GM21390 (cell line): Measurements from ENCODE around the gene MRPS18B.
"Not testable (repeated sequence)": the region's sequence is repeated elsewhere in the genome, so short reads cannot be mapped to it uniquely, and the experiment has no call there.

Experiments
- ATAC-seq: cut with Tn5 transposase; IDR thresholded peaks from one replicate; pipeline ENCODE4 v1.9.1; 2021; ENCODE audit not compliant: unreplicated experiment

MRPS18B gene

DNA sequence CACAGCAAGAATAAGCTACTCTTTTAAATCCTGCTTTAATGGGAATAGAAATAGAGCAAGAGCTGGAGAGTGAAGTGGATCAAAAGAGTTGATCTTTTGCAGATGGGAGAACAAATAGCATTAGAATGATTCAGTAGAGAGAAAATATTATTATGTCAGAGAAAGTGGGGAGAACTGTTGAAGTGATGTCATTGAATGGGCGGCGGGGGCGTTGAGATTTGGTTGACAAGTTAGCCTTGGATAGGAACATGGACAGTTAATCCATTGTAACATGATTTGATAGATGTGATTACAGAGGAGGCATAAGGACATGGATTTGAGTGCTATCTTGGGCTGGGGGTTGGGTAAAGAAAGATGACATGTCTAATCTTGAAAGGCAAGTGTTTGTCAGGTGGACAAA, 18.2 kb downstream of the MRPS18B start:
- ATAC-seq, result no peak

DNA sequence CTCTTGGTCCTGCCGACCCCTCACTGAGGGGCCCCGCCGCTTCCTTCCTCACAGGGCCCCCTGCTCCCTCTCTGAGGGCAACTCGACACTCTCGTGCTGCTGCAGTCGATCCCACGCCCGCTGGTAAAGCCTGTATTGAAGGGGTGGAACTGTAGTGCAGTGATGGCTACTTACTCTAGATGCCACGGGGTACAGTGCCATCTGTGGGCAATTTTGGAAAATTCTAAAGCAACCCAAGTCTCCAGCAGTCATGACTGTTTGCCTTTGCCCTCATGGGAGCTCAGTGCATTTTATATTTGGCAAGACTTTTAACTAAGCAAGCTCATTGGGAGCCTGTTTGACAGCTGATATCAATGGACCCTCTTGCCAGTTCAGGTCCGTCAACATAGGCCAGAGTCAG, 22.8 kb downstream of the MRPS18B start:
- ATAC-seq, result no peak

DNA sequence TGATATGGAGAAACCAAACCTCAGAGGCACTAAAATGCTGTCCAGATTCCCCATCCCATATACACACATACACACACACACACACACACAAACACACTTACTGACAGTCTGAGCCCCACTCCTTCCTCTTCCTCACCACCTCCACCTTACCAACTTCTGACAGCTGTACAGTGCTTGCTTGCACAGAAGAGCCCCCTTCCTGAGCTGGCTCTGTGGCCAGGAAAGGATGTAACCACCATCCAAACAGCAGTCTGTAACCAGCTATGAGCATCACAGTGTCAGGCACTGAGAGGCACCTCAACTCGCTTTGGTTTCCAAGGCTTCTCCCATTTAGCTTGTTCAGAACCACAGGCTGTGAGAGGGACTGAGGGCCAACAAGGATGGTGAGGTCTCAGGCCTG, 23.4 kb downstream of the MRPS18B start:
- ATAC-seq, result no peak

DNA sequence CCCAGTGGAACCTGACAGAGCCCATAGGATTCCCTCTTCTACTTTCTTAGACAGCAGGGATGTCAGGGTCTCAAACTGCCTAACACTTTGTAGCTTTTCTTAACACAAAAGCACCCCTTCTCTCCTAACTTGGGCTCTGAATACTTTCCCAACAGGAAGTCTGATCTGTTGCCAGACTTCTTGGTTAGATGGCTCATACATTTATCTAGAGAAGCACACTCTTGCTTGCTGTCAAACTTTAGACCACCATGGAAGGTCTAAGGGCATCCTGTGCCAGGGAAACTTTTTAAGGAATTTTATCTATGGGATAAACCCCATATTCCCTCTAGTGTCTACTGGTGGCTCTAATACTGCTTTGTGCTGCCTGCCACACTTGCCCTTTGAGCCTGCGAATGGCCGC, 26.0 kb downstream of the MRPS18B start:
- no peak for ATAC-seq

DNA sequence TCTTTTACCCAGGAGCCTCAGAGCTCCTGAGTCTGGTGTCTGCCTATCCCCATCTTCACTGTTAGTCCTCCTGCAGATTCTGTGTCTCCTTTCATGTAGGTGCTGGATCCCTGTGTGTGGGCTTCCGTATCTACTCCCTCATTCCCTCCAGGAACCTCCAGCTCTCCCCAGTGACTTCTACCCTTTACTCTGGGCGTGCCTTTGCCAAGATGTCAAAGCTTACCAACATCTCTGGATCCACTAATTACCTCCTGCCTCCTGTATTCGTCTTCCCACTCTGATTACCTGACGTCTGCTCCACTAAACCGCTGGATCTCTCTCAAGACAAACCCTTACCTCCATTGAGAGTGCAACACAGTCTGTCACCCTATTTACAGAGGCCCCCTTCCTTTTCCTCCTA, 27.1 kb downstream of the MRPS18B start:
- no peak for ATAC-seq

DNA sequence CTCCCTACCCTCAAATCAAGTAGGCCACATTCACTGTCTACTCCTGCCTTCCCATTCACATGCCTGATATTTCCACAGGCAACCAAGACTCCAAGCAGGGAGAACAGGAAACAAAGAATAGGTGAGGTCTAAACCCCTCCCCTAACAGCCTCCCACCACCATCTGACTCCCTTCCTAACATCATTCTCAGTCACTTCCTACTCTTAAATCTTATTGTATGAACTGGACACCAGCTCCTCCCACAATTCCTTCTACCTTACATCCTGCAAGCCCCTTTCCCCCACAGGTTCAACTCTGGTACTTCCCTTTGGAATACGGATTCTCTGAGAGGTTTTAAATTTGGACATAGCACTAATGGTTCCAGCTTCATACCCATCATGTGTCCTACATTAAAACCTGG, 28.3 kb downstream of the MRPS18B start:
- no peak for ATAC-seq

DNA sequence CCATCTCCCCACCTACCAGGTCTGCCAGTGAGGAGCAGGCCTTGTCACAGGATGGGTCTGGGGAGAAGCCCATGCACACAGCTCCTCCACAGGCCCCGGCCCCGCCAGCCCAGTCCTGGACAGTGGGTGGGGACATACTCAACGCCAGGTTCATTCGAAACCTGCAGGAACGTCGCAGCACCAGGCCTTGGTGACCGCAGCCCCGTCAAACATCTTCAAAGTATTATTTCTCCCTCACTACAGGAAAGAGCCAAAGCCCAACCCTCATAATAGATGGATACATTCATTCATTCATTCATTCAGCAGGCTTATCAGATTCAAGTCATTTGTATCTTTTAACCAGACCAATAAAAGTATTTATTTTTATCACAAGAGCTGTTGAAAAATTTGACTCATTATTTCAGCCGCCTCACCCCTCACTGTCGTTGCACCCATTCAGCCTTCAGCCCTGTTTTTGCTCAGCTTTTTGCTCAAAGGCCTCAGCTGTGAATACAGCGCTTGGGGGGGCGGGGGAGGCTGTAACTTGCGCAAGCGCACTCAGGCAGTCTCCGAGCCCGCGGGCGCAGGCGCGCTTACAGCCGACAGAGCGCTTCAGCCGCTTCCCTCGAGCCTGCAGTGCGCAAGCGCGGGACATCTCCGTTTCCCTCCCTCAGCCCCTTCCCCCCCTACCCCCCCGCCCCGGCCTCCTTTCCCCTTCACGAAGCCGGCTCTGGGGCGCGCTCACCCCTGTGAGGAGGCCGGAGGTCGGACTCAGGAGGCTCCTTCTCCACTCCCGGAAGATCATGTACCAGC, 29.0 kb downstream of the MRPS18B start, which contains the start of gene C6orf136:
TSS of gene C6orf136 (plus strand) at position 684 of the 792 bp plus-strand sequence. CDS start at position 783, 99 bp downstream.
- ATAC-seq, result peak; percentile 57

DNA sequence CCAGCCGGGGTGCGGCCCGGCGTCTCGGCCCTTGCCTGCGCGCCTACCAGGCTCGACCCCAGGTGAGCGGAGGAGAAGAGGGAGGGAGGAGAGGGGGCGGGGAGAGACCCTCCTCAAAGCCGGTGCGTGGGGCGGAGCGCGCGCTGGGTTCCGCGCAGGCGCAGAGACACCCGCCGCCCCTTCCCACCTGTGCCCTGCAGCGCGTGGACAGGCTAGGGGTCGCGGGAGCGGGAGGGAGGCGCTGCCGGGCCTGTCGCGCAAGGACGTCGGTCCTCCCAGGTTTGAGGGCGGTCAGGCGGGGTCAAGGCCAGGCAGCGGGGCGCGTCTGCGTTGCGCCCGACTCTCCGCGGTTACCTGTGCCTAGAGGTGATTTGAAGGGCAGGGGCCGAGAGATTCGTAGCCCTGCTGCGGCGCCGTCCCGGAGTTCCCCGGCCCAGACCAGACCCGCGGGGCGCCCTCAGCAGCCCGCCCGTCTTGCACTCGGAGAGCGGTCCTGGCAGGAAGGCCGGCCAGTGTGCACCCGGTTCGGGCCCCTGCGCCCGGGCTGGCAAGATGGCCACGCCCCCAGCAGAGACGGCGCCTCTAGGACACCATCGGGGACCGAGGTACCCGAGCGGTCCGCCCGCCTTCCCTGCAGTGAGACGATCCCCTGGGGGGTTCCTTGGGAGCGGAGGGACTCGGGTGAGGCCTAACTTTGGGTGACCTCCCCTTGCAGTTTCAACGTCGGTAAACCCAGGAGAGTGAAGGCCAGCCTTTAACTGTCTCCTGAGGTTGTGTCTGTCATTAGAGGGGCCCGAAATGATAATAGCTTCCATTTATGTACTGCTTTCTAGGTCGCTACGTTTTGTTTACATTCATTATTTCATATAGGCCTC, 29.8 kb downstream of the MRPS18B start:
- peak; percentile 65 for ATAC-seq

DNA sequence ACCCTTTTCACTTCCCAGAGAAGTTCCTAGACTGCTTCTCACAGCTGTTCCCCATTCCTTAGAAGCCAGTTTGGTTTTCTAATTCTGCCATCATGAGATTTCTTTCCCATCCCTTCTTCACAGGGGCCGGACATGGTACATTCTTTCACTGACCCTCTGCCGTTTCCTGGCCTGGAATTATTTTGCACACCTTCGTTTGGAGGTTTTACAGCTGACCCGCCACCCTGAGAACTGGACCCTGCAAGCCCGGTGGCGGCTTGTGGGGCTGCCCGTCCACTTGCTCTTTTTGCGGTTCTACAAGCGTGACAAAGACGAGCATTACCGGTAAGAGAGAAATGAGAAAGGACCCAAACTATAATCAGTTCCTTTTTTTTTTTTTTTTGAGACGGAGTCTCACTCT, 33.5 kb downstream of the MRPS18B start:
- ATAC-seq, result no peak

DNA sequence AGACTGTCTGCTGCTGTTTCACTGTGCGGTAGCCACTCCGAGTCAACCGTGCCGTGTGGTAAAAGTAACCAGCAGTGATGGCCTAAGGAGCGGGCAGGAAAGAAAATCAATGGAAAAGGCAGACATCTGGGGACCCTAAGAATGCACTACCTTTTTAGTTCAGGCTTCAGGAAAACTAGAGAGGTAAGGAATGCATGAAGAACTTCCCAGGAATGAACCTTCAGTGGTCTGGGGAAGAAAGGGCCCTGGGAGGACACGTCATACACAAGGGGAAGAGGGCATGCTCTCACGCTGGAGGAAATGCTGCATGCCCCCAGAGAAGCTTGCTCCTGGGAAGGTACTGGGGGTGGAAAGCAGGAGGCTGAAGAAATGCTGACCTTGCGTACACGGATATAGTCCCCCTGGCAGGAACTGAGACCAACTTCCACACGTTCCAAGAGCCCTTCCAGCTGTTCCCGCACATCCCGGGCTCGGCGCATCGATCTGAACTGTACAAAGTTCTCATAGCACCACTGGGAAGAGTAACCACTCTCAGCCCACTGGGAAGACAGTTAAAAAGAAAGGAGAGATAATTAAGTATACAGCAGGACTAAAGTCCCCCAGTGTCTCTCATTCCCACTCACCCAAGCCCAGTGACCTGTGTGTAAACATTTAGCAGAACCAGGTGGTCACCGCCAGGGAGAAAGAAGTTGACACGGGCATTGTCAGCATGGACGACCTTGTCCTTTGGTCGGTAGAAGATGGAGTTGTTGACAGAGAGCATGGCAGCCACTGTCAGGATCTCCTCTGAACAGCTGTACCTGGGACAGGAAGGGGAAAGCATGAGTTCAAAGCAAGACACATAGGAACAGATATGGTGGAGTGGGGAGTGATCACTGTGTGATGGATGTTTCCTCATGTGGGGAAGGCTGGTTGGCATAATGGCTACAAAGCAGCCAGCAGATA, 37.4 kb downstream of the MRPS18B start:
- no peak for ATAC-seq

DNA sequence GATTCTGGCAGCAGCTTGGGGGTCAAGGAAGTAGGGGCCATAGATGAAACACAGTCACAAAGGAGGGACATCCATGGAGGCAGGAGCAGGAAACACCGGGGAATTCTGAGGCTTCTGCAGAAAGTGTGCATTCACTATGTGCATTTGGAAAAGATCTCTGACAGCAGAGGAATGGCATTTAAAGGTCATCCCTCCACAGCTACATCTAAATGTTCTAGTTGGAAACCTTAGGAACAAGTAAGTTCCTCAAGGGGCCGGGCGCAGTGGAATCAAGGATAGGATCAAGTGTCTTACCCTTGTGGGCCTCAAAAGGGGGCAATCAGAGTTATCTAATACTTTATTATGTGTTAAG, 38.1 kb downstream of the MRPS18B start:
- ATAC-seq, result no peak

DNA sequence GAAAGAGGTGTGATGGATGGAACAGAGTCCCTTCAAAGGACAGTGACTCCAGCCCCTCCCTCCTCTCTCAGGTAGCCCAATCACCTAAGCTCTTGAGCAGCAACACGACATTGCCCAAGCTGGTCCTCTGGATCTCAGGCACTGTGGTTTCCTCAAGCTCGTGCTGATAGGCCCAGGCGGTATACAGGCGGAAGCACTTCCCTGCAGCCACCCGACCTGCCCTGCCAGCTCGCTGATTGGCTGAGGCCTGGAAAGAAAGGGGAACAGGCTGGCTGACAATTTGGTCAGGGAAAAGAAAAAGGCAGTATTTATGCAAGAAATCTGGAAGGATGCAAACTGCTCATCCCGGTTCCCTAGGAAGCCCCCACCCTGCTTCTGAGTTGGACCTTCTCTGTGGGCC, 38.9 kb downstream of the MRPS18B start:
- no peak for ATAC-seq

DNA sequence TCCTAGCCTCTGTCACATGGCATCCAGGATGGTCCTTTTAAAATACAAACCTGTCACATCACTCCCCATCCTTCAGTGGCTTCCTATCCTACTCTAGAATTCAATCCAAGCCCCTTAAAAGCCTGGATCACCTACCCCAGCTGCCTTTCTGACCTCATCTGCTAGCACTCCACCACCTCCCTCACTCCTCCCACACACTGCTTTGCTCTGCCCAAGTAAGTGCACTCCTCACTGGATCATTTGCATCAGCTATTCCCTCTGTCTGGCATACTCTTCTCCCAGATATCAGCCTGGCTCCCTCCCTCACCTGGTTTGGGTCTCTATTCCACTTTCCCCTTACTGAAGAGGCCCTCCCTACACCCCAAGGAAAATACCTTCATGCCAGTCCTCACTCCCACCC, 39.8 kb downstream of the MRPS18B start:
- ATAC-seq, result no peak

DNA sequence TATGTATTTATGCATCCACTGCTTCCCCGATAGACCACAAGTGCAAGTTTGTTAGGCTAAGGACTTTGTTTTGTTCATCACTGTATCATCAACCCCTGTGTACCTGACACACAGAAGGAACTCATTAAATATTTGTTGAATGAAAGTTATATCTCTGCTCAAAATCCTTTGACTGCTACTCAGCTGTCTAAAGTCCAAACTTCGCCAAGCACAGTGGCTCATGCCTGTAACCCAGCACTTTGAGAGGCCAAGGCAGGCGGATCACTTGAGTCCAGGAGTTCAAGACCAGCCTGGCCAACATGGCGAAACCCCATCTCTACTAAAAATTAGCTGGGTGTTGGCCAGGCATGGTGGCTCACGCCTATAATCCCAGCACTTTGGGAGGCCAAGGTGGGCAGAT, 40.3 kb downstream of the MRPS18B start:
- not testable (repeated sequence) for ATAC-seq

DNA sequence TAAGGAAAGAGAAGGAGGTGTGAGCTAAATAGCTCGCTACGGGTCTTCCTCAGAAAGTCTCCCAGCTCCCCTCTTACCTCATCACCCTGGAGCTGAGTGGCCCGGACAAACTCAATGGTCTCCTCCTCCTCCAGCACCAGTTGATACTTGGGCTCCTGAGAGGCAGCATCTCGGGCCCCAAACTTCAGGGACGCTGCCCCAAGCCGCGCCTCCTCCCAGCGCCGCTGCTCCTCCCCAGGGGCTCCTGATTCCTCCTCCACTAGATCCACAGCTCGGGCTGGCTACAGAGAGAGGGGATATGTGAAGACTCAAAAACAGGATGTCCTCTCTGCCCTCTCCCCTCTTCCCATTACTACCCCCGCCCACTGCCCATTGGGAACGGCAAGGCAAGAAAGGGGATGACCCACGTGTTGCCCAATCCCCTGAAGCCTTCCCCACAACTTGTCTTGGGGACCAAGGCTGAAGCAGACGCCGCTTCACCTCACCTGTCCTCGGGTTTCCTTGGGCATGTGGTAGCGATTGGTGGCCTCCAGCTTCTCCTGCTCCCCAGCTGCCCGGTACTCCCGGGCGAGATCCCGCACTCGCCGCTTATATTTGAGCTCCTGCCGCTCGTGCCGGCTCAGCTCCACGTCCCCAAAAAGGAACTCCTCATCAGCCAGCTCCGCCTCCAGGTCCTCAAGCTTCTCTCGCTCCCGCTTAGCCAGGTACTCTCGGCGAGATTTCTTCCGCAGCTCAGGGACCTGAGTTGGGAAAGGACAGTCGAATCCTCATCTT, 47.5 kb downstream of the MRPS18B start:
- no peak for ATAC-seq

DNA sequence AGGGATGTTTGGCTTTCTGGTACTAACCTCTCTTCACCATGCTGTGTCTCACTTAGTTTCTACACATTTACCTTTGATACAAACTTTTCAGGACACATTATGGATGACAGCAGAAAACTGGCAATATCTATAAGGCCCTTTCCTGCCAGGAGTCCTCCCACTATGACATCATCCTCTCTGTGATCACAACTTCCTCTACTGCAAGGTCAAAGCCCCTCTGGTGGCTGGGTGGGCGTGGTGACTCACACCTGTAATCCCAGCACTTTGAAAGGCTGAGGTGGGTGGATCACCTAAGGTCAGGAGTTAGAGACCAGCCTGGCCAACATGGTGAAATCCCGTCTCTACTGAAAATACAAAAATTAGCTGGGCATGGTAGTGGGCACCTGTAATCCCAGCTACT, 48.7 kb downstream of the MRPS18B start:
- not testable (repeated sequence) for ATAC-seq

DNA sequence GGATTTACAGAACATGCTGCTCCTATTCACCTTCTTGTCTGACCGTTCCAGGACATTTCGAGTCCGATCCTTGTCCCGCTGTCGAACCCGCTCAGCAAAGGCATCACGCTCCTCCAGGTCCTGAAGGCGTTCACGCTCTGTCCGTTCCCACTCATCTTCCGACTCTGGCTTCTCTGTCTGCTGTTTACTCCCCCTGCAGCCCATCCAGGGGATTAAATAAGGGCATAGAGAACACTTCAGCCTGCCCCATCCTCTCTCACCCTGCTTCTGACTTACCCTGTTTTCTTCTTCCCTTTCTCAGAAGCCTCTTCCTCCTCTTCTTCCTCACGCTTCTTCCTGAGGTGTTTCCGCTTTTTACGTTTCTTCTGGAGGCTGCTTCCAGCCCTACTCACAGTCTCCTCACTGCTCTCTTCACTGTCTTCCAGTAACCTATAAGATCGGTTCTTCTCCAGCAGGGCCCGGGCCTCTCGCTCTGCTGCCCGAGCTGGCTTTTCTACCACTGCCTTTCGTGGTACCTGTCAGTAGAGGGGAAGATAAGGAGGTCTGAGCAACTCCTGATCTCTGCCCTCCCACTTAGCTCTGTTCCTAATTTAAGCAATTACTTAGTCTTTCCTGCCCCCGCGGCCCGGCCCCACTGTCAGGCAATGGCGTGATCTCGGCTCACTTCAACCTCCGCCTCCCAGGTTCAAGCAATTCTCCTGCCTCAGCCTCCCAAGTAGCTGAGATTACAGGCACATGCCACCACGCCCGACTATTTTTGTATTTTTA, 53.3 kb downstream of the MRPS18B start:
- no peak for ATAC-seq

DNA sequence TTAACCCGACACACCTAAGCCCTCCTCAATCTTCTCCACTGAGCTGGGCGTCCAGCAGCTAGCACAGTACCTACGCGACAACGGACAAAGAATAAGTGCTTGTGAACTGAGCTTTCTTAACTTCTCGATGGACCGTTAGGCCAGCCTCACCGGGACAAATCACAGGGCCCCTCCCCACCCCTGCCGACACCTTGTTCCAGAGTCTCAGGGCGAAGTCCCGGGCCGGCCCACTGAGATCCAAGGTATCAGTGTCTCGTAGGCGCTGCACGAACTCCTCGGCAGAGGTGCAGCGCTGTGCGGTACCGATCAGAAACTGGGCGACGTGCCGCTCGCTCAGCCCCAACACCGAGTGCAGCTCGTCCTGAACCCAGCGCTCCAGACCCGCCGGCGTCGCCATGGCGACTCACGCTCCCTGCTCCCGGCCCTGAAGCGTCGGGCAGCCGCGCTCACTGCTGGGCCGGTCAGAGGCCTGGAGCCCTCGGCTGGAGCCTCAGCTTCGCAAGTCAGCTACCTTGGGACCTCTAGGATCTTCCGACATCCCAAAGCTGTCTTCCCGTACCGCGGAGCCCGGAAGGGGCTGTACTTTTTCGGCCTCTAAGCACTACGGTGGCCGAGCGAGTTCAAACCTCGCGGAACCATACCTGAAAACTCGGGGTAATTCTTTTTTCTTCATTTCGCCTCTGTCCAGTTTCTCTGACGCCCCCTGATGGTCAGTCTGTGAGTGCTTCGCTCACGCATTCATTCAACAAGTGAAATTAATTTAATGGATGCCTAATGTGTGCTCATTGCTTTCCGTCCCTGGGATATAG, 55.0 kb downstream of the MRPS18B start, which contains the start of gene DHX16:
TSS of gene DHX16 (minus strand) at position 562 of the 809 bp plus-strand sequence. CDS start at position 397, 165 bp downstream.
- peak; percentile 71 for ATAC-seq
